ENCODE data around the gene EFHC2.

DNA sequence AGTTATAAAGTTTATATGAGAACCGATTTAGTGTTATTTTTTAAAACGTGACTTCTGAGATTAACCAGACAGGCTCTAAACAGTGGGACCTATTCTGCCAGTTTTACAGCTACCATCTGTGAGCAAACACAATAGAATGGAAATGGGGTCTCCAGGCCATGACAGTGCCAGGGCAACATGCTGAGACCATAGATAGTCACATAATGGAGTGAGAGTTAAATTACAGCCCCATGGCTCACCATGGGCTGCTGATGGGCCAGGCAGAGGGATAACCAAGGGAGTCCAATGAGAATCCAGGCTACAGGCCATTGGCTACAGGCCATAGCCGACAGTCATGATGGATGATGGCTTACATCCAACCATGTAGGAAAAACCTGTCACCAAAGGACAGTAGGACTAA, 186.7 kb downstream of the EFHC2 start:
- TF ChIP-seq, protein P1, sequence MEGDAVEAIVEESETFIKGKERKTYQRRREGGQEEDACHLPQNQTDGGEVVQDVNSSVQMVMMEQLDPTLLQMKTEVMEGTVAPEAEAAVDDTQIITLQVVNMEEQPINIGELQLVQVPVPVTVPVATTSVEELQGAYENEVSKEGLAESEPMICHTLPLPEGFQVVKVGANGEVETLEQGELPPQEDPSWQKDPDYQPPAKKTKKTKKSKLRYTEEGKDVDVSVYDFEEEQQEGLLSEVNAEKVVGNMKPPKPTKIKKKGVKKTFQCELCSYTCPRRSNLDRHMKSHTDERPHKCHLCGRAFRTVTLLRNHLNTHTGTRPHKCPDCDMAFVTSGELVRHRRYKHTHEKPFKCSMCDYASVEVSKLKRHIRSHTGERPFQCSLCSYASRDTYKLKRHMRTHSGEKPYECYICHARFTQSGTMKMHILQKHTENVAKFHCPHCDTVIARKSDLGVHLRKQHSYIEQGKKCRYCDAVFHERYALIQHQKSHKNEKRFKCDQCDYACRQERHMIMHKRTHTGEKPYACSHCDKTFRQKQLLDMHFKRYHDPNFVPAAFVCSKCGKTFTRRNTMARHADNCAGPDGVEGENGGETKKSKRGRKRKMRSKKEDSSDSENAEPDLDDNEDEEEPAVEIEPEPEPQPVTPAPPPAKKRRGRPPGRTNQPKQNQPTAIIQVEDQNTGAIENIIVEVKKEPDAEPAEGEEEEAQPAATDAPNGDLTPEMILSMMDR (IDR thresholded peaks at IDR 0.05), result no peak
- TF ChIP-seq POLR2A (IDR thresholded peaks at IDR 0.05), result no peak

All from thyroid gland (tissue), 4 donors.